Gastrocnemius medialis (tissue), 4 donors: Measurements from ENCODE around the gene KIF17. TPM values are rescaled to one million over a fixed set of nuclear protein-coding genes. Genes with fewer than 3 reads are reported as not detected.

Experiments used
- ATAC-seq, 2 donors: fragments of 150-250 bp; one replicate each; pipeline ENCODE4 v1.9.1; 2016
- DNase-seq, 2 donors: peaks; one replicate each; pipeline ENCODE4 v3.0.0-alpha.2; 2019
- H3K27ac ChIP-seq, 4 donors: fragments of 200-600 bp; sonication (generic); 1 replicate in 1 of 4; 2 replicates in 3 of 4; pipeline ENCODE4 v1.5.1; 2016 to 2018; ENCODE audit warnings: mild to moderate bottlenecking in 2 of 4, moderate library complexity in 1 of 4
- H3K27me3 ChIP-seq, 3 donors: fragments of 200-600 bp; sonication (generic) in 2 of 3; 1 replicate in 1 of 3; 2 replicates in 2 of 3; pipeline versions ENCODE4 v1.5.1 to v1.6.0; 2016 to 2019; ENCODE audit warnings: mild to moderate bottlenecking in 1 of 3, moderate library complexity in 1 of 3
- H3K36me3 ChIP-seq, 2 donors: fragments of 200-600 bp; sonication (generic) in 1 of 2; one replicate each; pipeline ENCODE4 v1.5.1; 2017 to 2018
- H3K4me1 ChIP-seq, 2 donors: fragments of 200-600 bp; sonication (generic) in 1 of 2; one replicate each; pipeline ENCODE4 v1.5.1; 2016 to 2017; ENCODE audit warnings: mild to moderate bottlenecking in 2 of 2
- H3K4me3 ChIP-seq, 4 donors: fragments of 200-600 bp; sonication (generic) in 3 of 4; 1 replicate in 1 of 4; 2 replicates in 3 of 4; pipeline ENCODE4 v1.5.1; 2016 to 2019; ENCODE audit warnings: mild to moderate bottlenecking in 2 of 4
- H3K9me3 ChIP-seq, 3 donors: fragments of 200-600 bp; sonication (generic) in 2 of 3; 1 replicate in 1 of 3; 2 replicates in 2 of 3; pipeline ENCODE4 v1.5.1; 2016 to 2019
- POLR2A ChIP-seq, 2 donors: fragments of 450-650 bp; IDR thresholded peaks; one replicate each; pipeline ENCODE4 v1.6.1; 2017; ENCODE audit warnings: antibody characterized with exemption in 2 of 2, mild to moderate bottlenecking in 2 of 2, moderate library complexity in 2 of 2
- in situ Hi-C, 4 donors: fragments of 200-750 bp; cut with MboI; loops; one replicate each; pipeline versions ENCODE4 v1.15.0 to v1.8.0; 2017; ENCODE audit warnings: low sequenced_read_pairs in 4 of 4
- intact Hi-C: fragments of 100-400 bp; cut with DNase I; formaldehyde crosslinking; loops from one replicate; pipeline ENCODE4 v1.15.1; 2023; ENCODE audit warnings: low total_unique reads
- total RNA-seq, 4 donors: library from RNA; depleted of rRNA; stranded (reverse); fragments of >200 nt; gene quantifications; one replicate each; pipeline versions ENCODE4 v1.1.0 to v1.2.3, GENCODE V29; 2016
- TF ChIP-seq, protein P1 (sequence below), 5 experiments: fragments of 450-650 bp in 3 of 5; fragments of 200-600 bp in 2 of 5; sonication (generic) in 2 of 5; IDR thresholded peaks in 4 of 5; conservative IDR thresholded peaks in 1 of 5; 1 replicate in 4 of 5; 2 replicates in 1 of 5; pipeline ENCODE4 v1.5.1; 2016 to 2019; ENCODE audit warnings: antibody characterized with exemption in 5 of 5, mild to moderate bottlenecking in 3 of 5, moderate library complexity in 3 of 5

Gene KIF17
- total RNA-seq, 4 donors from 2014 or later = 2.6 to 3.8 (median 3.0) TPM

GRCh38 chr1:20697563-20697962, 20.2 kb downstream of the KIF17 start:
- H3K4me3 ChIP-seq = no peak overlapping the region
- ATAC-seq (no peak), DNase-seq (no peak)
- H3K27ac ChIP-seq = peak overlapping the region in 1 of 4 donors; percentile 85
- no peaks in the 10 kb centered on the region for H3K36me3 ChIP-seq
- intact Hi-C loops (loop anchor here (1.0 to 5.0 kb wide), 3 partner anchors 35 to 295 kb away; partner anchors contain the start of gene SH2D5), in situ Hi-C loops (loop anchor here (5.0 to 25.0 kb wide), 3 partner anchors 495 to 665 kb away; no protein-coding TSS in a partner anchor)
- peaks cover 6 to 12% of the 10 kb centered on the region in 2 donors for H3K4me1 ChIP-seq
- no peaks in the 10 kb centered on the region for H3K27me3 ChIP-seq
- H3K9me3 ChIP-seq = no peaks in the 10 kb centered on the region
- no peak for TF ChIP-seq POLR2A (IDR thresholded peaks at IDR 0.05)
- TF ChIP-seq, protein P1, sequence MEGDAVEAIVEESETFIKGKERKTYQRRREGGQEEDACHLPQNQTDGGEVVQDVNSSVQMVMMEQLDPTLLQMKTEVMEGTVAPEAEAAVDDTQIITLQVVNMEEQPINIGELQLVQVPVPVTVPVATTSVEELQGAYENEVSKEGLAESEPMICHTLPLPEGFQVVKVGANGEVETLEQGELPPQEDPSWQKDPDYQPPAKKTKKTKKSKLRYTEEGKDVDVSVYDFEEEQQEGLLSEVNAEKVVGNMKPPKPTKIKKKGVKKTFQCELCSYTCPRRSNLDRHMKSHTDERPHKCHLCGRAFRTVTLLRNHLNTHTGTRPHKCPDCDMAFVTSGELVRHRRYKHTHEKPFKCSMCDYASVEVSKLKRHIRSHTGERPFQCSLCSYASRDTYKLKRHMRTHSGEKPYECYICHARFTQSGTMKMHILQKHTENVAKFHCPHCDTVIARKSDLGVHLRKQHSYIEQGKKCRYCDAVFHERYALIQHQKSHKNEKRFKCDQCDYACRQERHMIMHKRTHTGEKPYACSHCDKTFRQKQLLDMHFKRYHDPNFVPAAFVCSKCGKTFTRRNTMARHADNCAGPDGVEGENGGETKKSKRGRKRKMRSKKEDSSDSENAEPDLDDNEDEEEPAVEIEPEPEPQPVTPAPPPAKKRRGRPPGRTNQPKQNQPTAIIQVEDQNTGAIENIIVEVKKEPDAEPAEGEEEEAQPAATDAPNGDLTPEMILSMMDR (IDR thresholded peaks at IDR 0.05 in 4 of 5, conservative IDR thresholded peaks at IDR 0.05 in 1 of 5) = no peak

DNA sequence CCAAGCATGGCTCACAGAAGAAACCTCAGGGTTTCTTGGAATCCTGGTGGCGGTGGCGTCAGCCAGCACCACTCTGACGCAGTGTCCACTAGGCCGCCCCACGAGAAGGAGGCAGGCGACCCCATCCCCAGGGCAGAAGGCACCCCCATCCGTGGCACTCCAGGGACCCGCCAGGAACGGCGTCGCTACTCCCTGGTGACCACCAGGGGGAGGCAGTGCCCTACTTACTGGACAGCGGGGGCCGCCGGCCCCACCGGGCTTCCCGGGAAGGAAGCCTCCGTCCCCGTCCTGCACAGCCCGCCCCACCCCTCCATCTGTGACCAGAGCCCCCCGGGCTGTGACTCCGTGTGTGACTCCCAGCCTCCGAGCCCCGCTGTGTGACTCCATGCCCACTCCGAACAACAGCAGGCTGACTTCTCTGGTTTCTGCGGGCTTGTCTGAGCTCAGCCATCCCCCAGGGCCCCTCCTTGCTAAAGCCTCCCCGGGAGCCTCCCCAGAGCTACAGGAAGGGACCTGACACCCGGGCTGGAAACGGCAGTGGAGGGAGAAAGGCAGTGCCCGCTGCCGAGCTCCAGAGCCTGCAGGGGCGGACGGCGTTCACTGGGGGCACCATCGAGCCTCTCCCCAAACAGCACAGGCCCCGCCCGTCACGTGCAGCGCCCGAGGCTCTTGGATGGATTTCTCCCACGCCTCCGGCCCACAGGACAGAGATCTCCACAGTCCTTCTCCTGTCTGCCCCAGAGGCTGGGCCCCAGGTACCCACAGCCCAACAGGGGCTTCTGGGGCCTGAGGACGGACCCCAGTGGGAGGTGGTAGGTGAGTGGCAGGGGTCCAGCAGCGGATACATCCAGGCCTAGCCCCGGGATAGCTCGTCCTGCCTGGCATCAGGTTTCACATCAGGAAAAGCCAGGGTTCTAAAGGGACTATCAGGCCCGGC, 21.1 kb downstream of the KIF17 start:
- intact Hi-C loops = loop anchor here (1.0 to 5.0 kb wide), 4 partner anchors 36 to 499 kb away; partner anchors contain the start of gene SH2D5

GRCh38 chr1:20695515-20695914, 22.3 kb downstream of the KIF17 start:
- no peaks in the 10 kb centered on the region for H3K36me3 ChIP-seq
- no peaks in the 10 kb centered on the region for H3K9me3 ChIP-seq
- in situ Hi-C loops = loop anchor here (5.0 to 25.0 kb wide), 3 partner anchors 497 to 667 kb away; no protein-coding TSS in a partner anchor
- DNase-seq = no peak
- no peak overlapping the region for H3K4me3 ChIP-seq
- peaks cover 6 to 12% of the 10 kb centered on the region in 2 donors for H3K4me1 ChIP-seq
- ATAC-seq = no peak
- H3K27me3 ChIP-seq = no peaks in the 10 kb centered on the region
- H3K27ac ChIP-seq = no peak overlapping the region
- intact Hi-C loops = loop anchor here (5.0 kb wide), 1 partner anchor 297 kb away; no protein-coding TSS in a partner anchor
- TF ChIP-seq POLR2A (IDR thresholded peaks at IDR 0.05) = no peak
- TF ChIP-seq, protein P1 (IDR thresholded peaks at IDR 0.05 in 4 of 5, conservative IDR thresholded peaks at IDR 0.05 in 1 of 5) = no peak

More for the DNA sequence above, 21.1 kb downstream of the KIF17 start:
- Histone ChIP-seq H3K27me3 (no peaks in the 10 kb centered on the region), H3K36me3 (no peaks in the 10 kb centered on the region), H3K27ac (peak overlapping the region; percentile 81 to 89 (median 86)), H3K4me3 (peak overlapping the region; percentile 66 to 91 (median 68)), H3K4me1 (peaks cover 6 to 12% of the 10 kb centered on the region in 2 donors), H3K9me3 (no peaks in the 10 kb centered on the region)
- ATAC-seq = peak; percentile 84 to 86
- in situ Hi-C loops = loop anchor here (5.0 to 25.0 kb wide), 3 partner anchors 496 to 666 kb away; no protein-coding TSS in a partner anchor
- DNase-seq = peak; percentile 76 to 78
- no peak for TF ChIP-seq POLR2A (IDR thresholded peaks at IDR 0.05)
- TF ChIP-seq, protein P1 (IDR thresholded peaks at IDR 0.05 in 4 of 5, conservative IDR thresholded peaks at IDR 0.05 in 1 of 5) = peak; percentile 75 to 98 (median 93)

- no peak for TF ChIP-seq POLR2A (IDR thresholded peaks at IDR 0.05)
- TF ChIP-seq, protein P1 (IDR thresholded peaks at IDR 0.05 in 4 of 5, conservative IDR thresholded peaks at IDR 0.05 in 1 of 5) = no peak
- Histone ChIP-seq H3K27me3 (no peaks in the 10 kb centered on the region), H3K27ac (no peak overlapping the region), H3K4me3 (no peak overlapping the region), H3K4me1 (peaks cover 0 to 4% of the 10 kb centered on the region in 2 donors), H3K36me3 (no peaks in the 10 kb centered on the region), H3K9me3 (no peaks in the 10 kb centered on the region)
- in situ Hi-C loops = loop anchor here in 3 of 4 donors (10.0 to 25.0 kb wide), 2 partner anchors 501 to 669 kb away; no protein-coding TSS in a partner anchor
- intact Hi-C loops = no loop called here
- no peak for DNase-seq
- no peak for ATAC-seq
These were observed 24.2 kb downstream of the KIF17 start for GRCh38 chr1:20693623-20694022.
